Osteoblast (primary cell): ENCODE measurements around the gene PPP2R5E. TPM values are rescaled to one million over a fixed set of nuclear protein-coding genes. Genes with fewer than 3 reads are reported as not detected.

Experiments
- DNase-seq: peaks from one replicate; pipeline ENCODE4 v3.0.0; 2011; ENCODE audit warnings: low spot score, mixed read lengths; ENCODE audit not compliant: insufficient read length; ENCODE audit errors: missing footprints
- H2AFZ ChIP-seq: 2 replicates; pipeline ENCODE4 v1.6.0; 2011; ENCODE audit warnings: mild to moderate bottlenecking, low read length
- H3K27ac ChIP-seq: 2 replicates; pipeline ENCODE4 v1.5.1; 2011; ENCODE audit warnings: mild to moderate bottlenecking, low read depth, low read length, moderate library complexity
- H3K27me3 ChIP-seq: 2 replicates; pipeline ENCODE4 v1.6.0; 2012; ENCODE audit warnings: mild to moderate bottlenecking, control low read depth, inconsistent platforms, low read length, moderate library complexity; ENCODE audit not compliant: insufficient read depth
- H3K36me3 ChIP-seq: 2 replicates; pipeline ENCODE4 v1.5.1; 2011; ENCODE audit warnings: mild to moderate bottlenecking, low read length, control low read depth, moderate library complexity; ENCODE audit not compliant: insufficient read depth
- H3K4me1 ChIP-seq: 2 replicates; pipeline ENCODE4 v1.5.1; 2011; ENCODE audit warnings: mild to moderate bottlenecking, low read length, control low read depth, moderate library complexity; ENCODE audit not compliant: insufficient read depth
- H3K4me2 ChIP-seq: 2 replicates; pipeline ENCODE4 v1.6.0; 2011; ENCODE audit warnings: mild to moderate bottlenecking, low read length; ENCODE audit not compliant: insufficient read depth
- H3K4me3 ChIP-seq: fragments of 200-600 bp; sonication (generic); 3 replicates; pipeline ENCODE4 v1.5.1; 2012; ENCODE audit warnings: mild to moderate bottlenecking, low read length, inconsistent platforms; ENCODE audit not compliant: insufficient read depth
- H3K79me2 ChIP-seq: 2 replicates; pipeline ENCODE4 v1.6.0; 2012; ENCODE audit warnings: mild to moderate bottlenecking, low read length, control low read depth, inconsistent platforms; ENCODE audit not compliant: insufficient read depth
- H3K9me3 ChIP-seq: 2 replicates; pipeline ENCODE4 v1.5.1; 2011; ENCODE audit warnings: low read depth, low read length, control low read depth
- H4K20me1 ChIP-seq: 2 replicates; pipeline ENCODE4 v1.6.0; 2012; ENCODE audit warnings: mild to moderate bottlenecking, low read length, control low read depth; ENCODE audit not compliant: insufficient read depth
- total RNA-seq: library from RNA; depleted of rRNA; stranded (reverse); fragments of >200 nt; gene quantifications from 2 replicates; pipeline ENCODE4 v1.2.3, GENCODE V29; 2012
- TF ChIP-seq, protein P1 (sequence below): IDR thresholded peaks from 2 replicates; pipeline ENCODE4 v1.5.1; 2011; ENCODE audit warnings: mild to moderate bottlenecking, low read depth, low read length, moderate library complexity; ENCODE audit errors: extremely low read depth

Gene PPP2R5E
- total RNA-seq, 1 donor, result 29.3 TPM

DNA sequence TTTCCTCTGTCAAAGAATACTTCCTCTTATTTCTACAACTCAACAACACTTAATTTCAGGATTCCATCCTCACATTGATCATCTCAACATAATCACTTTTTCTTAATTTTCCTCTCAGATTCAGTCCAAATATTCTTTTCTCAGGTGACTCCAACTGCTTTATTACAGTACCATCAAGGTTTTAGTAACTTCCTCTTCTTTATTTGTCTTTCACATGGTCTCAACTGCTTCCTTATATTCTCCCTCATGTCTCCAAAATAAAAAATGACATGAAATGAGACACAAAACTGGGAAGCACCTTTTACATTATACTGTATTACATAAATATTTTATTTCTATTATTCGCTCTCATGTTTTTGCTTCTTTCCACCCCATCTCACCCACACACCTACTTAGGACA, 55.5 kb downstream of the PPP2R5E start:
- Histone ChIP-seq H3K4me1 (peaks cover 9% of the 10 kb centered on the region), H3K79me2 (peaks cover 88% of the 10 kb centered on the region), H3K4me2 (no peak overlapping the region), H3K27ac (no peak overlapping the region), H3K27me3 (no peaks in the 10 kb centered on the region), H2AFZ (no peak overlapping the region), H3K36me3 (no peaks in the 10 kb centered on the region), H3K4me3 (no peak overlapping the region), H3K9me3 (no peaks in the 10 kb centered on the region), H4K20me1 (peaks cover 7% of the 10 kb centered on the region)
- DNase-seq, result no peak
- TF ChIP-seq, protein P1, sequence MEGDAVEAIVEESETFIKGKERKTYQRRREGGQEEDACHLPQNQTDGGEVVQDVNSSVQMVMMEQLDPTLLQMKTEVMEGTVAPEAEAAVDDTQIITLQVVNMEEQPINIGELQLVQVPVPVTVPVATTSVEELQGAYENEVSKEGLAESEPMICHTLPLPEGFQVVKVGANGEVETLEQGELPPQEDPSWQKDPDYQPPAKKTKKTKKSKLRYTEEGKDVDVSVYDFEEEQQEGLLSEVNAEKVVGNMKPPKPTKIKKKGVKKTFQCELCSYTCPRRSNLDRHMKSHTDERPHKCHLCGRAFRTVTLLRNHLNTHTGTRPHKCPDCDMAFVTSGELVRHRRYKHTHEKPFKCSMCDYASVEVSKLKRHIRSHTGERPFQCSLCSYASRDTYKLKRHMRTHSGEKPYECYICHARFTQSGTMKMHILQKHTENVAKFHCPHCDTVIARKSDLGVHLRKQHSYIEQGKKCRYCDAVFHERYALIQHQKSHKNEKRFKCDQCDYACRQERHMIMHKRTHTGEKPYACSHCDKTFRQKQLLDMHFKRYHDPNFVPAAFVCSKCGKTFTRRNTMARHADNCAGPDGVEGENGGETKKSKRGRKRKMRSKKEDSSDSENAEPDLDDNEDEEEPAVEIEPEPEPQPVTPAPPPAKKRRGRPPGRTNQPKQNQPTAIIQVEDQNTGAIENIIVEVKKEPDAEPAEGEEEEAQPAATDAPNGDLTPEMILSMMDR, result no peak

DNA sequence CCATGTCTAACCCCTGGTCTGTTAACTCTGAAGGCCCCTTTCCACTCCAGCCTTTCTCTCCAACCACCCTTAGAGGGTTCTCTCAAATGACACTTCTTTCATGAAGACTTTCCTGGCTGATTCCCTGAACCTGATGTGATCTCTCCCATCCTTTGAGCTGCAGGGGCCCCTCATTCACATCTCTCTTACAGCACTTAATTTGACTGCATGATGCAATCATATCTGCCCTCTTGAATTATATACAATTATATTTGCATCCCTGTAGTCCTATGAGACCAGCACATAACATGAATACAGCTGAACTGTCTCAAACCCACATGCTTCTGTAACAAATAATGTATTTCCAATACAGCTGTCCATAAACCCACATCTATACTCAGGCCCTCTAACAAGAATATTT, 56.4 kb downstream of the PPP2R5E start:
- H2AFZ ChIP-seq, result no peak overlapping the region
- no peaks in the 10 kb centered on the region for H3K36me3 ChIP-seq
- no peaks in the 10 kb centered on the region for H4K20me1 ChIP-seq
- no peaks in the 10 kb centered on the region for H3K27me3 ChIP-seq
- H3K4me3 ChIP-seq, result no peak overlapping the region
- no peak for DNase-seq
- H3K79me2 ChIP-seq, result peaks cover 90% of the 10 kb centered on the region
- TF ChIP-seq, protein P1, result no peak
- H3K27ac ChIP-seq, result no peak overlapping the region
- H3K4me2 ChIP-seq, result no peak overlapping the region
- no peaks in the 10 kb centered on the region for H3K9me3 ChIP-seq
- peaks cover 3% of the 10 kb centered on the region for H3K4me1 ChIP-seq

DNA sequence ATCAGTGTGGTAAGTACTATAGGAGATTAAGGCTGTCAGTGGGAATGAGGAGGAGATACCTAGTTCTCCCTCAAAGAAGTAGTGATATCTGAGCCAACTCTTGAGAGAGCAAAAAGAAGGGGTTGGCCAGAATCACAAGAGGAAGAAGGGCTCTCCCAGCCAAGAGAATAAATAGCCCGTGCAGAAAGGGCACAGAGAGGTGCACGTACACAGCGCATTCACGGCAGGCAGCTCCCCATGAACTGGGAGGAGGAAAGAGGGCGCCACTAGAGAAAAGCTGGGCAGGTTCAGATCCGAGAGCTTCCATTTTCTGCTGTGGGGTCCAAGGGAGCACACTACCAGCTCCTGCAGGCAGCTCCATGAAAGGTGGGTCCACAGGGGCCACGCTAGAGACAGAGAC, 59.9 kb downstream of the PPP2R5E start:
- Histone ChIP-seq H3K4me2 (no peak overlapping the region), H4K20me1 (peaks cover 10% of the 10 kb centered on the region)

DNA sequence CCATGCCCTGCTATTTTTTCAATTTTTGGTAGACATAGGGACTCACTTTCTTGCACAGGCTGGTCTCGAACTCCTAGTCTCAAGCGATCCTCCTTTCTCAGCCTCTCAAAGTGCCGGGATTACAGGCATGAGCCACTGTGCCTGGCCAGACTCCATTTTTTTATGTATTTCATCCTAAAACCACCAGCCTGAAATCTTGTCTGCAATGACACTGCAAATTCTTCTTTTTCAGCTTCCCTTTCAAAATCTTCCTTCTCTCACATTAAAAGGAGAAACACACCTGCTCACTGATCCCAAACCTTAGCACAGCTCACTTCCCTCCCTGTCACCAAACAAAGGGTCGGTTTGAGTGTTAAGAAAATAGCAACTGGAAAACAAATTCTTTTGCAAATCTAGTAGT, 62.6 kb downstream of the PPP2R5E start:
- H3K79me2 ChIP-seq, result peaks cover 79% of the 10 kb centered on the region
- no peak for DNase-seq
- no peaks in the 10 kb centered on the region for H3K27me3 ChIP-seq
- H3K36me3 ChIP-seq, result no peaks in the 10 kb centered on the region
- peaks cover 3% of the 10 kb centered on the region for H3K4me1 ChIP-seq
- TF ChIP-seq, protein P1, result no peak
- H3K9me3 ChIP-seq, result no peaks in the 10 kb centered on the region
- peaks cover 15% of the 10 kb centered on the region for H4K20me1 ChIP-seq
- H3K4me2 ChIP-seq, result no peak overlapping the region
- H3K27ac ChIP-seq, result no peak overlapping the region
- no peak overlapping the region for H3K4me3 ChIP-seq
- no peak overlapping the region for H2AFZ ChIP-seq

More for the DNA sequence above, 59.9 kb downstream of the PPP2R5E start:
- no peak for DNase-seq
- no peaks in the 10 kb centered on the region for H3K9me3 ChIP-seq
- H3K36me3 ChIP-seq, result no peaks in the 10 kb centered on the region
- H3K4me1 ChIP-seq, result peaks cover 3% of the 10 kb centered on the region
- no peak overlapping the region for H2AFZ ChIP-seq
- no peak overlapping the region for H3K4me3 ChIP-seq
- TF ChIP-seq, protein P1, result no peak
- no peaks in the 10 kb centered on the region for H3K27me3 ChIP-seq
- no peak overlapping the region for H3K27ac ChIP-seq
- H3K79me2 ChIP-seq, result peaks cover 82% of the 10 kb centered on the region
